ENCODE results near the gene COPE.

Gene COPE

GRCh38 chr19:18894254-18895037, 24.7 kb downstream of the COPE start:
- no peak for DNase-seq

- DNase-seq, result no peak
Measured at GRCh38 chr19:18893587-18894253, 25.5 kb downstream of the COPE start.

GRCh38 chr19:18889949-18890745, 29.0 kb downstream of the COPE start:
- no peak for DNase-seq

- no peak for DNase-seq
Measured at GRCh38 chr19:18886972-18887371, 32.2 kb downstream of the COPE start.

GRCh38 chr19:18883526-18884304, 35.5 kb downstream of the COPE start:
- no peak for DNase-seq

- no peak for DNase-seq
Measured at GRCh38 chr19:18881491-18881890, 37.7 kb downstream of the COPE start.

- no peak for DNase-seq
Measured at GRCh38 chr19:18879579-18880373, 39.4 kb downstream of the COPE start.

GRCh38 chr19:18878858-18879578, 40.2 kb downstream of the COPE start:
- no peak for DNase-seq

- no peak for DNase-seq
Measured at GRCh38 chr19:18878058-18878797, 41.0 kb downstream of the COPE start.

GRCh38 chr19:18876865-18877264, 42.3 kb downstream of the COPE start:
- DNase-seq, result no peak

- DNase-seq, result no peak
Measured at GRCh38 chr19:18875726-18876125, 43.5 kb downstream of the COPE start.

GRCh38 chr19:18871543-18871942, 47.6 kb downstream of the COPE start:
- no peak for DNase-seq

GRCh38 chr19:18870531-18871172, 48.5 kb downstream of the COPE start:
- DNase-seq, result no peak

GRCh38 chr19:18869781-18870530, 49.2 kb downstream of the COPE start:
- DNase-seq, result no peak

- no peak for DNase-seq
Measured at GRCh38 chr19:18869023-18869618, 50.1 kb downstream of the COPE start.

GRCh38 chr19:18868380-18869022, 50.7 kb downstream of the COPE start:
- no peak for DNase-seq

GRCh38 chr19:18867751-18868150, 51.4 kb downstream of the COPE start:
- no peak for DNase-seq

- no peak for DNase-seq
Measured at GRCh38 chr19:18867199-18867598, 52.0 kb downstream of the COPE start.

Measured in CD4-positive, alpha-beta T cell treated with Interleukin-17A for 4 hours (primary cell).